Raji (cell line): ENCODE results near the gene HNRNPF.

Experiments used
- POLR2A ChIP-seq: IDR thresholded peaks from 2 replicates; pipeline ENCODE4 v1.6.1; 2011; ENCODE audit warnings: low read depth, low read length, control low read depth; ENCODE audit not compliant: insufficient read depth

HNRNPF gene

DNA sequence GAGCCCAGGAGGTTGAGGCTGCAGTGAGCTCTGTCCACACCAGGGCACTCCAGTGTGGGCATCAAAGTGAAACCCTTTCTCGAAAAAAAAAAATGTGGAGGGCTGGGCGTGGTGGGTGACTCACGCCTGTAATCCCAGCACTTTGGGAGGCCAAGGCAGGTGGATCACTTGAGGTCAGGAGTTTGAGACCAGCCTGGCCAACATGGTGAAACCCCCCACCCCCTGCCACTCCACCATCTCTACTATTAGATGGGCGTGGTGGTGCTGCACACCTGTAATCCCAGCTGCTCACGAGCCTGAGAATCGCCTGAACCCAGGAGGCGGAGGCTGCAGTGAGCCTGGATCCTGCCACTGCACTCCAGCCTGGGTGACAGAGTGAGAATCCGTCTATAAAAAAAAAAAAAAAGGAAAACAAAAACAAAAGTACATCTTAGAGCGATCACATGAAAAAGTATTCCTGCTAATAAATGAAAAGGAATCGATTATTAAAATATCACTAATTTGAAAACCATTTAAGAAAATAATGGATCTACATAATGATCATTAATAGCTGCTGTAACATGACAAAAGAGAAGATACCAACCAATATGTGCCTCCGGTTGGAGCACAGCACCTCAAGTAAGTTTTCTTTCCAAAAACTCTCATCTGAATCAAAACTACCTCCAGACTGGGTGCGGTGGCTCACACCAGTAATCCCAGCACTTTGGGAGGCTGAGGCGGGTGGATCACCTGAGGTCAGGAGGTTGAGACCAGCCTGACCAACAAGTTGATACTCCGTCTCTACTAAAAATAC lies 4.9 kb downstream of the HNRNPF start:
- TF ChIP-seq POLR2A: no peak

DNA sequence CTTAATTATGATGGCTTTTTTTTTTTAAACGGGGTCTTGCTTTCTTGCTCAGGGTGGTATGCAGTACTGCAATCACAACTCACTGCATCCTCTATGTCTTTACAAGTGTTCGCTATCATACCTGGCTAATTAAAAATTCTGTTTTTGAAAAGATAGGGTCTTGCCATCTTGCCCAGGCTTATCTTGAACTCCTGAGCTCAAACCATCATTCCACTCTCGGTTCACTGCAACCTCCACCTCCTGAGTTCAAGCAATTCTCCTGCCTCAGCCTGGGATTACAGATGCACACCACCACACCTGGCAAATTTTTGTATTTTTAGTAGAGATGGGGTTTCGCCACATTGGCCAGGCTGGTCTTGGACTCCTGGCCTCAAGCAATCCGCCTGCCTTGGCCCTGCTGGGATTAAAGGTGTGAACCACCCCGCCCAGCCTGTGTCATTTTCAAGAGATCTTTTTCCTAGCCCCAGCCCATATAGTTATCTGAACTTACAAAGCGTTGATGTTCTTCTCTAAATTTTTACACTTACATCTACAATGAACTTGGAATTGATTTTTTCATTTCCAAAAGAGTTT lies 6.0 kb downstream of the HNRNPF start:
- TF ChIP-seq POLR2A: no peak

DNA sequence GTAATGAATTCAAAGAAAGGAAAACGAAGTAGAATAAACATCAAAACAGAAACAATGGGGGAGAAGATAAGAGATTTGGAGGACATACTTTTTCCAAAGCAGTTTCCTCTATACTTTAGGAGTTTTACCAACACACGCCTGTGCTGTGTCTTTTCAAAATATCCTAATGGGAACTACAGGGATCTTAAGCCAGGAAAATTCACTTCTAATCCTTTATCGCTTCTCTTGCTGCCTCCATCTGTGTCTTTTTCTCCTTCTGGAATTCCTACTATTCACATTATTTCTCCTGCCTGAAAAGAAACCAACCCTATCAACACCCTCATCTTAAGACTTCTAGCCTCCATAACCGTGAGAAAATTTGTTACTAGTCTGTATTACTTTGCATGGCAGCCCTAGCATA lies 6.8 kb downstream of the HNRNPF start:
- no peak for TF ChIP-seq POLR2A

DNA sequence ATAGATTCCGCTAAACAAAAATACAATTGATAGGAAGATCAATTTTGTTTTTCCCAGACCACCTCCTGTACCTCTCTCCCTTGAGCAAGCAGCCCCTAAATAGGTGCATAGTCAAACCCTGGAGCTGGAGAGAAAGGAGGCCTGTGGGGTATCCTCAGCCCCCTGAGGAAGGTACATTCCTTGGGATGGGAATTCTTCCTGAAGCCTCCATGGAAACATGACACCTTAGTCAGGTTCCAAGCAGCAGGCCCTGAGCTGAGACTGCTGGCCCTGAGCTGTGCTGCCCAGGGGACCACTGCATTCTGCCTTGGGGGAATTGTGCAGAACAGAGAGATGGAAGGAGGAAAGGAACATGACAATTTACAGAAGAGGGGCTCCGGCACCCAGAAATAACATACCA lies 7.4 kb downstream of the HNRNPF start:
- TF ChIP-seq POLR2A: no peak

DNA sequence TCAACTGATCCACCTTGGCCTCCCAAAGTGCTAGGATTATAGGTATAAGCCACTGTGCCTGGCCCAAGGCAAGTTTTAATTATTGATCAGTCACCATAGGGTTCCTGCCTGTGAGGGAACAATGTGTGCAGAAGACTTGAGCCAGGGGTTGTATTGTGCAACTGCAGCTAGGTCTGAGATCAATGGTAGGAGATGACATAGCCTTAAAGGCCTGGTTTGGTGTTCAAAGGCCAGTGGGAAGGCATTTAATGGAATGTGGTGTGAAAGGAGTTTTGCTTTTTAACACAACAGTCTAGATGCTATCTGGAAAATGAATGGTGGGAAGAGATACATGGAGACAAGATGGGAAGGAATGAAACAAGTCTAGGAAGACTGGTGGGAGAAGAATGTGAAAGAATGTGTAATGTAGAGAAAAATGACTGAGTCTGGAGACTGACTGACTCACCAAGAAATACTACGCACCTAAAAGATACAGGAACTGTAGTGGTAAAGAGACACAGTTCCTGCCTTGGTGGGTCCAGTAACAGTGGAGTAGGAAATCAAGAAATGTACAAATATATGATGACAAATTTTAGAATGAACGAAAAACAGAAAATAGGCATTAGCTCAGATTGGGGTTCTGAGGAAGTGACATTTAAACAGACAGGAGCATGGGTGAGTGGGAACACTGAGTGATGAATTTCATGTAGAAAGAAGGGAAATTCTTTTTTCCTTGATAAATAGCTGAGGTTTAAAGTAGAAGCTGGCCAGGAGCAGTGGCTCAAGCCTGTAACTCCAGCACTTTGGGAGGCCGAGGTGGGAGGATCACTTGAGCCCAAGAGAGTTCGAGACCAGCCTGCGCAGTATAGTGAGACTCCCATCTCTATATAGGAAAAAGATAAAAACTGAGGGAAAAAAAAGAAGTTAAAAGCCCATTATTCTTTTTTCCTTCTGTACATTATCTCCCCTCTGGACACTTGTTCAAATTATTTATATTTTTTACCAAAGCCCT lies 9.4 kb downstream of the HNRNPF start:
- TF ChIP-seq POLR2A: no peak

DNA sequence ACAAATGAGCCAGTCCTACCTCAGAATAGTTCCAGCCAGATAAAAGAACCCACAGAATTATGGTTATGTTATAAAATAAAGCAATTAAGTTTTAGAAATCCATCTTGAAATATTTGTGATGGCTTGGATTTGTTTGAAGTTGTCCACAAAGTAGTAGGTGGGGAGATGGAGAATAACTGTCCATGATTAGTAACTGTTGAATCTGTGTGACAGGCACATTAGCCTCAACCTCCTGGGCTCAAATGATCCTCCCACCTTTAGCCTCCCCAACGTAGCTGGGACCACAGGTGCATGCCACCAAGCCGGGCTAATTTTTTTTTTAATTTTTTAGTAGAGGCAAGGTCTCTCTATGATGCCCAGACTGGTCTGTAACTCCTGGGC lies 10.1 kb downstream of the HNRNPF start:
- no peak for TF ChIP-seq POLR2A

DNA sequence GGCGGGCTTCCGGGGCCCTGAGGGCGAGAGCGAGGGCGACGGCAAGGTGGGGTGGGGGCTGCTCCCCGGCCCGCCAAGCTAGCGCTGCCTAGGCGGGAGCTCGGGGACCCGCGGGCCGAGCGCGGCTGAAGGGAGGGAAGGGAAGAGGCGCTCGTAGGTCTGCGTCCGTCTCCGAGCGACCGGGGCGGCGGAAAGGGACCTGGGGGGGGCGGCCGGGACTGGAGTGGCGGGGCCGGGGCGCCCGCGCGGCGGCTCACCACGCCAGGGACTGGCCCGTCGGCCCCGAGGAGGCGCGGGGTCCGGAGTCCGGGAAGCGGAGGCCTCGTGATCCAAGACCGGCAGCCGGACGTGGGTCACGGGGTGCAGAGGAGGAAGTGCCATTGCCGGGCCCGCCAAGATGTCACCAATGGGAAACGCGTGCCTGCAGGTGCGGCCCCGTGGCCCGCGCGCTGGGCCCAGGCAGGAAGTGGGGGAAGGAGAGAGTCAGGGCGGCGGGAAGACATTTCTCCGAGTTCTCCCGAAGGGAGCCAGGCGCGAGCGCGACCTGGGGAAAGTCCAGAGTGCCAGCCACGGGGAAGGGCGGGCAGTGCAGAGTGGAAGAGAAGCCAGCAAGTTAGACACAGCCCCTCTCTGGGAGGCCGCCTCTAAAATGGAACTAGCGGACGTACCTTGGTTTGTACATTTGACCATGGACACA lies 11.9 kb downstream of the HNRNPF start:
- peak; percentile 32; the same call in 1 of the 2 replicates for TF ChIP-seq POLR2A

DNA sequence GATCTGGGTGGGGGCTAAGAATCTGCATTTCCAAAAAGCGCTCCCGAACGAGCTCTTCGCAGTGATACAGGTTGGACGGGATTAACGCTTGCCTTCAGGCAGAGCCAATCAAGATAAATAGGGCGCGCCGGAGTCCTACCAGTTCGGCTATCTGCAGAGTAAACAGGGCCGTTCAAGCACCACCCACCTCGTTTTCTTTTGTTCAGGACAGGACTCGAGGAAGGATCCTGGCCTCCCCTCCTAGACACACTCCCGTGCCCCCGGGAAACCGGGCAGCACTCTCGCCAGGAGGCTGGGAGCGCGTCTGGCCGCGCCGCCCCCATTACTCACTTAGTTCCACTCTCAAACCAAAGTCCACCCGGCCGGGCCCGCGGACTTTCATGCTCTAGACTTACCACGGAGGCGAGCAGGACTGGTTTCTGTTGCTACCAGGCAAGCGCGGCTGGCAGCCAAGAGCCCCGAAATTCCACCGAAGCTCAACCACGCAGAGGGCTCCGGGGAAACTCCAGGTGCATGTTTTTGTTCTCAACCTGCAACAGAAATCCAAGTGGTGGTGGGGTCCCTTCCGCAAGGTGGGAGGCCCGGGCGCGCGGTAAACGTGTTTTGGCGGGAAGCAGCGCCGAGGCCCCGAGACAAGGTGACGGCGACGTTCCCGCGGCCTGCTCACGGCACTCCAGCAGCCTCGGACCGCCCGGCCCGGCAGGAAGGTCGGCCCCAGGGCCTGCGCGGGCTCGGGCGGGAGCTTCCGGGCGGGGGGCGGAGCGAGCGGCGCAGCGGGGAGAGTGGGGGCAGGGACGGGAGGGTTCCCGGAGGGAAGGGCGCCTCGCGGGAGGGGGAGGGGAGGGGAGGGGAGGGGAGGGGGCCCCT lies 12.7 kb downstream of the HNRNPF start:
- no peak for TF ChIP-seq POLR2A

DNA sequence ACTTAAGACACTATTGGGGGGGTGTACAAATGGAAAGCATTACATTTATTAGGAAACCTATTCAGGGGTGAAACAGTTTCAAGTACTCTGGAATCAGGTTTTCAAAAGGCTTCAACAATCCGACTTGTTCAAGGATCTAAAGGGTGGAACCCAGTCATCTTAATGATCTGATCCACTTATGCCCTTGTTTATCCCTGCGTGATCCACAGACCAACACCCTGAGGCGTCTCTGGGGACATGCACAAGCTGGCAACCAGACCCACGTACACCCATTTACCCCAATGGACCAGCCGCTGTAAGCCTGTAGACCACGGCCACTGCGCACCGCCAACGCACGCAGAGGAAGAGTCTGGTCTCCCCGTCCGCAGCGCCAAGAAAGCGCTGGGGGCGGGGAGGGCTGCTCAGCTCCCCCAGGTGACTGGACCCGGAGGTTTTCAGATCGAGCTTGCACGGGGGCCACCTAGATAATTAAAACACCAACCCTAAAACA lies 13.4 kb downstream of the HNRNPF start:
- TF ChIP-seq POLR2A: no peak

DNA sequence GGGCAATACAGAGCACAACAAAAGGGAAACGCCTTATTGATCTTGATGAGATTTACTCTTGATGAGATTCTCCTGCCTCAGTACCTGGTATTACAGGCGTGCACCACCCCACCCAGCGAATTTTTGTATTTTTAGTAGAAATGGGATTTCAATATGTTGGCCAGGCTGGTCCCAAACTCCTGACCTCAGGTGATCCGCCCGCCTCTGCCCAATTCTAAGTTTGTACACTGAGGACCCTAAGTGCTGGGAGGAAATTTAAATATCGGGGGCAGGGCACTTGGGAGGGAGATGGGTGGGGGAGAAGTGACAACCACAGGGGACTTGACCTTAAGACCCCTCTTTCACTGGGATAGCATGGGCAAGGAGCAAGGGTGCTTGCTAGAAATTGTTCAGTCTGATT lies 14.1 kb downstream of the HNRNPF start:
- TF ChIP-seq POLR2A: no peak

DNA sequence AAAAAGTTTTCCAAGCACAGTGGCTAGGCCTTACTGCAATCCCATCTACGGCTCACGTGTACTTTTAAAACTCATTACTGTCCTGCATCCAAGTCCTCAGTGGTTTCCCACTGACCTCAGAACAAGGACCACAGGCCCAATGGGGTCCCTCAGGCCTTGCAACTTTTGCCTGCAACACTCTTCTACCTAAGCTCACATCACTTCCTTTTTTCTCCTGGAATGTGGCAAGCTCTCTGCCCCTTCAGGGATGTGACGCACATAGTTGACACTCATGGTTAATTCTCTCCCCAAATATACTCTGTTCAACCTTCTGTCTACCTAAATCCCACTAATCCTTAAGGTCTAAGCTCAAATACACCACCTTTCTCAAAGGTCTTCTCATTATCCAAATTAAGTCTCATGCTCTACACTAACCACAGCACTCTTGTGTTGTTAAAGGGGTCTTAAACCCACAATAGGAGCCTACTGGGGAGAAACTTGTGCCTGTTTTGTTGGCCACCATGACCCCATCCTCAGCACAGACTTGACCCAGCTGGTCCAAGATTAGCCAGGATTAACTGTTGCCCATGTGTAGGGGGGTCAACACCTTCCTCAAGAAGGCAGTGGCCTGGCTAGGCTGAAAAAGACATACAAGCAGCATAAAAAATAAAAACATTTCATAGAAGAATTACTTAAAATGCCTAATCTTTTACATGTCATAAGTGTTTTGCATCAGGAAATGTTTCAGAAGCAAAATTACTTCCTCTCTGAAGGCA lies 15.2 kb downstream of the HNRNPF start:
- TF ChIP-seq POLR2A: no peak

DNA sequence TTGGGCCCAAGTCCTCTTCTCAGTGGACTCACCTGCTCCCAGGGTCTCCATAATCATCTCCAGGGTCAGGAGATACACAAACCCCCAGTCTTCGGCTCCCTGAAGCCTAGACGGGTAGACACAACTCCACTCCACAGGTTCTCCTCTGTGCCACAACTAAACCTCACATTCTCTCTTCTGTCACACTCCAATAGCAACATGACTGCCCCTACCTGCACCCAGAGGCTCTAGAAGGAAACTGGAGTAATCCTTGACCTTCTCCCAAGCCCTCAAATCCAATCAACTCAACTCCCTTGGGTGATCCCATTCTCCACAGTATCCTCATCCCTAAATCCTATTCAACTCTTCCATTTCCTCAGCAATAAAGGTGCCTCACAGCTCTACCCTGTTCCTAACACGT lies 16.2 kb downstream of the HNRNPF start:
- TF ChIP-seq POLR2A: no peak

DNA sequence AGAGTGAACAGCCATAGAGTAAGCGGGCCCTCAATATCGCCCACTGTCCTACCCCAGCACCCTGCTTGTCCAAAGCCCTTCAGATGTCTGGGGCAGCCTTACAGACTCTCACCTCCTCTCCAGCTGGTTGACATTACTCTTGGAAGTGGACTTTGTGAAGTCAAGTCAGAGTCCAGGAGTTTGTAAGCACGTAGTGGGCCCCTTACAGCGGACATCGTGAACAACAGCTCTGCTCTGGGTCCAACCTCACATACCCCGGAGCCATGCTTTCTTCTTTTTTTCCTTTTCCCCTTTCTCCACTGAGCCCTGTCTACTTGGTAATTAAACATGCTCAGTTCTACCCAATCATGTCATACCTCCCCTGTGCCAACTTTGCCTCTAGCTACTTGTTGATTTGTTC lies 17.5 kb downstream of the HNRNPF start:
- TF ChIP-seq POLR2A: no peak
